NT2/D1 (cell line): ENCODE data around the gene MSANTD2.

ENCODE experiments used
- YY1 ChIP-seq: IDR thresholded peaks from 2 replicates; pipeline ENCODE4 v1.6.1; 2011; ENCODE audit not compliant: insufficient read length, insufficient read depth
- ZNF274 ChIP-seq: IDR thresholded peaks from 2 replicates; pipeline ENCODE4 v1.6.1; 2011; ENCODE audit warnings: mild to moderate bottlenecking, low read depth, low read length

DNA sequence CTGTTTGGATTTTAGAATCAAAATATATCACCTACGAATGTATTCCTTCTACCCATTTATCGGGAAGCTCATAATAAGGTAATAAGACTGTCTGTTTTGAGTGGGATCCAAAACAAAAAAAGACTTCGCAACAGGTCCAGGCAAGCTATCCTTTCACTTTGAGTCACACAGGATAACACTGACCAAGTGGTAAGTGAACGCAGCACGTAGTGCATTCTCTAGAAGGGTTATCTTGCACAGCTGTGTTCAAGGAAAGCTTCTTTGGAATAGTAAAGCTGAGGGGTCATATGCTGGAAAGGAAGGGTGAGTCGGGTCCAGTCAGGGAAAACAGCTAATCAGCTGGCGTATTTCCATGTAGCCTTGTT is 82.8 kb downstream of the MSANTD2 start:
- TF ChIP-seq ZNF274, result no peak
- no peak for TF ChIP-seq YY1
